Measurements from ENCODE around the gene LIN52. TPM values are rescaled to one million over a fixed set of nuclear protein-coding genes. Genes with fewer than 3 reads are reported as not detected.

LIN52 gene
- total and polyA plus RNA-seq, 5 donors from 2014 or later = 11.1 to 14.9 (median 14.1) TPM

DNA sequence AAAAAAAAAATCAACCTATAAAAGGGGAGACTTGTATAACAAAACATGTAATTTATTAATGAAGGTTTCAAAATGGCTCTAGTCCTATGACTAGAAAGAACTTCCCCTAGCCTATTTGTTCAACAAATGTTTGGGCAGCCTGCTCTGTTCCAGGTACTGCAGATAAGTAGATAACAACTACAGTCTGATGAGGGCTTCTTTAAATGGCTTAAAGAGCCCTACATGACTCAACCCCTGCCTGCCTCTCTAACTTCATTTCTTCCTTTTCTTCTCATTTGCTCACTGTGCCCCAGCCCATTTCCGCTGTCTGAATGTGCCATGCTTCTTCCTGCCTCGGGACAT, 22.0 kb upstream of the LIN52 start:
- peaks cover 40% of the 10 kb centered on the region for H3K36me3 ChIP-seq (ENCODE audit: control insufficient read depth, insufficient read depth, low read length)
- no peaks in the 10 kb centered on the region for H3K9me3 ChIP-seq (ENCODE audit: control insufficient read depth in 2 of 2, low read length in 2 of 2)
- no peak overlapping the region for H3K4me3 ChIP-seq (ENCODE audit: low read depth, low read length)
- Mint-ChIP-seq H3K36me3 (peaks cover 35% of the 10 kb centered on the region), H3K27ac (no peak overlapping the region), H3K4me3 (no peak overlapping the region), H3K4me1 (peaks cover 0 to 10% (median 0%) of the 10 kb centered on the region in 4 donors), H3K27me3 (no peaks in the 10 kb centered on the region), H3K9me3 (no peaks in the 10 kb centered on the region)
- ATAC-seq (ENCODE audit: low read depth in 2 of 2) = no peak
- H3K27me3 ChIP-seq (ENCODE audit: control insufficient read depth, insufficient read depth, low read length) = no peaks in the 10 kb centered on the region
- no peak overlapping the region for H3K27ac ChIP-seq (ENCODE audit: insufficient read depth, low read length, poor library complexity, severe bottlenecking)
- H3K4me1 ChIP-seq (ENCODE audit: control insufficient read depth, insufficient read depth, low read length, poor library complexity, severe bottlenecking) = no peaks in the 10 kb centered on the region
- no peak for DNase-seq

- peaks cover 0 to 10% (median 0%) of the 10 kb centered on the region in 4 donors for H3K4me1 Mint-ChIP-seq
- Histone ChIP-seq H3K27ac (ENCODE audit: insufficient read depth, low read length, poor library complexity, severe bottlenecking) (no peak overlapping the region), H3K9me3 (ENCODE audit: control insufficient read depth in 2 of 2, low read length in 2 of 2) (no peaks in the 10 kb centered on the region), H3K4me1 (ENCODE audit: control insufficient read depth, insufficient read depth, low read length, poor library complexity, severe bottlenecking) (no peaks in the 10 kb centered on the region), H3K36me3 (ENCODE audit: control insufficient read depth, insufficient read depth, low read length) (peaks cover 40% of the 10 kb centered on the region), H3K4me3 (ENCODE audit: low read depth, low read length) (no peak overlapping the region), H3K27me3 (ENCODE audit: control insufficient read depth, insufficient read depth, low read length) (no peaks in the 10 kb centered on the region)
- peaks cover 41% of the 10 kb centered on the region for H3K36me3 Mint-ChIP-seq
- H3K27ac Mint-ChIP-seq = no peak overlapping the region
- no peaks in the 10 kb centered on the region for H3K9me3 Mint-ChIP-seq
- H3K4me3 Mint-ChIP-seq = no peak overlapping the region
- H3K27me3 Mint-ChIP-seq = no peaks in the 10 kb centered on the region
- no peak for DNase-seq
- ATAC-seq (ENCODE audit: low read depth in 2 of 2) = no peak
Measured at GRCh38 chr14:74064426-74064825, 20.3 kb upstream of the LIN52 start.

GRCh38 chr14:74064883-74065282, 19.9 kb upstream of the LIN52 start:
- Mint-ChIP-seq H3K4me3 (no peak overlapping the region), H3K9me3 (no peaks in the 10 kb centered on the region), H3K27ac (no peak overlapping the region), H3K27me3 (no peaks in the 10 kb centered on the region), H3K4me1 (peaks cover 0 to 7% (median 0%) of the 10 kb centered on the region in 4 donors), H3K36me3 (peaks cover 41% of the 10 kb centered on the region)
- Histone ChIP-seq H3K27ac (ENCODE audit: insufficient read depth, low read length, poor library complexity, severe bottlenecking) (no peak overlapping the region), H3K9me3 (ENCODE audit: control insufficient read depth in 2 of 2, low read length in 2 of 2) (no peaks in the 10 kb centered on the region), H3K27me3 (ENCODE audit: control insufficient read depth, insufficient read depth, low read length) (no peaks in the 10 kb centered on the region), H3K4me1 (ENCODE audit: control insufficient read depth, insufficient read depth, low read length, poor library complexity, severe bottlenecking) (no peaks in the 10 kb centered on the region), H3K4me3 (ENCODE audit: low read depth, low read length) (no peak overlapping the region), H3K36me3 (ENCODE audit: control insufficient read depth, insufficient read depth, low read length) (peaks cover 36% of the 10 kb centered on the region)
- ATAC-seq (ENCODE audit: low read depth in 2 of 2) (no peak), DNase-seq (no peak)

DNA sequence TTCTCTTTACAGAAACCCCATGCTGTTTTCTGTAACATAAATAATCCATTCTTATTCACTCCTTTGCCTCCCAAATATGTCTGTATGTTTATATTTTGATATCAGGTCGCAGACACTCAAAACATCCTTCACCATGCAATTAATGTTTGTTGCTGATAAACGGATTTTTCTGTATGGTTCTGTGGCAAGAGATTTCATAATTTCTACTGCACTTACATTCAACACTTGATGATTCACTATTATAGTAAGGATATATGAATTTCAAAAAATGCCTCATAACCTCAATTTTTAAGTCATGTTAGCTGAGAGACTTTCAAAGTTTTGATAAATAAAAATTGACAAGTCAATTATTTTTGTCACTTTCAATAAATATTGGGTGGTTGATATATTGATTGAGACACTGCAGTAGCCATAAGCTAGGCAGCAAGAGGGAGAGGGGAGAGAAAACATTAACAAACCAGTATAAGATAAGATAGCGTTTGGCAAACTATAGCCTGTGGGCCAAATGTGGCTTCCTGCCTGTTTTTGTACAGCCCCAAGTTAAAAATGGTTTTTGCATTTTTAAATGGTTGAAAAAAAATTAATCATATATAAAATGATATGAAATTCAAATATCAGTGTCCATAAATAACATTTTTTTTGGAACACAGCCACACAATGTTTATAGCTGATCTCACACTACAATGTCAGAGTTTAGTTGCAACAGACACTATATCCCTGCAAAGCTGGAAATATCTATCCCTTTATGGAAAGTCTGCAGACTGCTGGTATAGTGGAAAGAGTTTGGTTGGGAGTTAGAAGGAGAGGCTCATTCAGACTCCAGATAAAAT, 18.8 kb upstream of the LIN52 start:
- no peak overlapping the region for H3K4me3 ChIP-seq (ENCODE audit: low read depth, low read length)
- H3K9me3 ChIP-seq (ENCODE audit: control insufficient read depth in 2 of 2, low read length in 2 of 2) = no peaks in the 10 kb centered on the region
- no peaks in the 10 kb centered on the region for H3K9me3 Mint-ChIP-seq
- H3K36me3 ChIP-seq (ENCODE audit: control insufficient read depth, insufficient read depth, low read length) = peaks cover 32% of the 10 kb centered on the region
- H3K4me1 Mint-ChIP-seq = no peaks in the 10 kb centered on the region
- H3K27me3 ChIP-seq (ENCODE audit: control insufficient read depth, insufficient read depth, low read length) = no peaks in the 10 kb centered on the region
- DNase-seq (no peak), ATAC-seq (ENCODE audit: low read depth in 2 of 2) (no peak)
- H3K27ac Mint-ChIP-seq = no peak overlapping the region
- no peaks in the 10 kb centered on the region for H3K4me1 ChIP-seq (ENCODE audit: control insufficient read depth, insufficient read depth, low read length, poor library complexity, severe bottlenecking)
- no peak overlapping the region for H3K27ac ChIP-seq (ENCODE audit: insufficient read depth, low read length, poor library complexity, severe bottlenecking)
- H3K4me3 Mint-ChIP-seq = no peak overlapping the region
- peaks cover 37% of the 10 kb centered on the region for H3K36me3 Mint-ChIP-seq
- H3K27me3 Mint-ChIP-seq = no peaks in the 10 kb centered on the region

GRCh38 chr14:74077401-74077800, 7.4 kb upstream of the LIN52 start:
- Mint-ChIP-seq H3K27ac (no peak overlapping the region), H3K4me3 (no peak overlapping the region)
- no peaks in the 10 kb centered on the region for H3K9me3 ChIP-seq (ENCODE audit: control insufficient read depth in 2 of 2, low read length in 2 of 2)

DNA sequence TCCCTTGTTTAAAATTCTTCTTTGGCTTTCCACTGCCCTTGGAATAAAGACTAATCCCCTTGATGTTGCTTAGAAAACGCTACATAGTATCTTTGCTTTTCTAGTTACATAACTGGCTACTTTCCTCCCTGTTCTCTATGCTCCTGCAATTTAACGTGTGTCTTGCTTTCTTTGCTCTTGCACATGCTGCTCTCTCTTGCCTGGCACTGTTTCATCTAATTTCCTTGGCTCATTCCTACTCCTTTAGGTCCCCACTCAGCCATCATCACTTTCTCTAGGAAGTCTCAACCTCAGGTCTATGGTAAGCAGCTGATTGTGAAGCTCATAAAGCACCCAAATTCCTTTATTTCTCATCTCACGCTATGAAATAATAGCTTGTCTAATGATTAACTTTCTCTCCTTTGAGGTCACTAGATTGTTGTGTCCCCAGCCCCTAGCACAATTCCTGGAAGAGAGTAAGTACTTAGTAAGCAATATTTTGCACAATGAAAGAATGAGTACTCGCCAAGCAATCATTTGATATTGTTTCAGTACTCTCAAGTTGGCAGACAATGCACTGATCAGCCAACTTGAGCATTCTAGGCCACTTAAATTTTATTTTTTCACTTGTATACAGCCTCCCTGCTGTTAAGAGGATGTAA, 3.8 kb upstream of the LIN52 start:
- Histone ChIP-seq H3K4me1 (ENCODE audit: control insufficient read depth, insufficient read depth, low read length, poor library complexity, severe bottlenecking) (peaks cover 17% of the 10 kb centered on the region), H3K36me3 (ENCODE audit: control insufficient read depth, insufficient read depth, low read length) (no peaks in the 10 kb centered on the region), H3K27ac (ENCODE audit: insufficient read depth, low read length, poor library complexity, severe bottlenecking) (no peak overlapping the region), H3K27me3 (ENCODE audit: control insufficient read depth, insufficient read depth, low read length) (no peaks in the 10 kb centered on the region), H3K4me3 (ENCODE audit: low read depth, low read length) (no peak overlapping the region), H3K9me3 (ENCODE audit: control insufficient read depth in 2 of 2, low read length in 2 of 2) (no peaks in the 10 kb centered on the region)
- H3K4me1 Mint-ChIP-seq = peaks cover 18 to 34% (median 22%) of the 10 kb centered on the region in 4 donors
- H3K4me3 Mint-ChIP-seq = peak overlapping the region in 2 of 4 donors; percentile 51 to 64
- H3K27me3 Mint-ChIP-seq = no peaks in the 10 kb centered on the region
- no peak for ATAC-seq (ENCODE audit: low read depth in 2 of 2)
- no peaks in the 10 kb centered on the region for H3K9me3 Mint-ChIP-seq
- H3K36me3 Mint-ChIP-seq = peaks cover 5% of the 10 kb centered on the region
- H3K27ac Mint-ChIP-seq = no peak overlapping the region
- no peak for DNase-seq

More at GRCh38 chr14:74077401-74077800, 7.4 kb upstream of the LIN52 start:
- ATAC-seq (ENCODE audit: low read depth in 2 of 2) = no peak
- Histone ChIP-seq H3K4me3 (ENCODE audit: low read depth, low read length) (no peak overlapping the region), H3K27ac (ENCODE audit: insufficient read depth, low read length, poor library complexity, severe bottlenecking) (no peak overlapping the region), H3K4me1 (ENCODE audit: control insufficient read depth, insufficient read depth, low read length, poor library complexity, severe bottlenecking) (no peaks in the 10 kb centered on the region), H3K27me3 (ENCODE audit: control insufficient read depth, insufficient read depth, low read length) (no peaks in the 10 kb centered on the region), H3K36me3 (ENCODE audit: control insufficient read depth, insufficient read depth, low read length) (peaks cover 5% of the 10 kb centered on the region)
- Mint-ChIP-seq H3K27me3 (no peaks in the 10 kb centered on the region), H3K9me3 (no peaks in the 10 kb centered on the region), H3K36me3 (peaks cover 5% of the 10 kb centered on the region), H3K4me1 (peaks cover 4 to 8% (median 6%) of the 10 kb centered on the region in 4 donors)
- DNase-seq = no peak

GRCh38 chr14:74081491-74081890, 3.3 kb upstream of the LIN52 start:
- Histone ChIP-seq H3K4me1 (ENCODE audit: control insufficient read depth, insufficient read depth, low read length, poor library complexity, severe bottlenecking) (peaks cover 18% of the 10 kb centered on the region), H3K36me3 (ENCODE audit: control insufficient read depth, insufficient read depth, low read length) (no peaks in the 10 kb centered on the region), H3K27me3 (ENCODE audit: control insufficient read depth, insufficient read depth, low read length) (no peaks in the 10 kb centered on the region), H3K9me3 (ENCODE audit: control insufficient read depth in 2 of 2, low read length in 2 of 2) (no peaks in the 10 kb centered on the region), H3K27ac (ENCODE audit: insufficient read depth, low read length, poor library complexity, severe bottlenecking) (no peak overlapping the region), H3K4me3 (ENCODE audit: low read depth, low read length) (no peak overlapping the region)
- Mint-ChIP-seq H3K27ac (no peak overlapping the region), H3K27me3 (no peaks in the 10 kb centered on the region), H3K4me3 (peak overlapping the region in 3 of 4 donors; percentile 44 to 59 (median 51)), H3K4me1 (peaks cover 20 to 40% (median 24%) of the 10 kb centered on the region in 4 donors), H3K9me3 (no peaks in the 10 kb centered on the region), H3K36me3 (peaks cover 5% of the 10 kb centered on the region)
- DNase-seq (no peak), ATAC-seq (ENCODE audit: low read depth in 2 of 2) (no peak)
